ENCODE measurements around the gene RAD1.

RAD1 gene

GRCh38 chr5:34858790-34859189 is 56.5 kb downstream of the RAD1 start:
- no peak for DNase-seq

DNA sequence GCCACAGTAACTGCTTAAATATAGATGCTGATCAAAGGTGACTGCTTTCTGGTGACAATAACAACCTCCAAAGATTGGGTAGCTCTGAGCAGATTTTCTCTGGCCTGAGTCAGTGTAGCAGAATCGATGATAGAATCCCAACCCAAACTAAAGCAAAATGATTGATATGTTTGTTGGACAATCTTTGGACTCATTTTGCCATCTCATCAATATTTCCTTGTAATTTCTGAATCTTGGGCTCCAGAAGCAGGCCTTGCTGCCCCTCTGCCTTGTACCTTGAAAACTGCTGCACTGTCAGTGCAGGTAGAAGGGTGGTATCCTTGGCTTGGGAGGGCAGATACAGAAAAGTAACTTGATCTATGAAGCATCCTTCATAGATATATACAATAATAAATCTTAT is 57.4 kb downstream of the RAD1 start:
- no peak for DNase-seq

- DNase-seq = no peak
Observed at GRCh38 chr5:34857161-34857560, 58.1 kb downstream of the RAD1 start.

Measured in bone marrow (tissue), 2 donors.